ENCODE measurements around the gene GABRR1. TPM values are rescaled to one million over a fixed set of nuclear protein-coding genes. Genes with fewer than 3 reads are reported as not detected.

The GABRR1 gene
- total RNA-seq, 1 experiment from 2014 or later = 0.33 TPM

- no peak overlapping the region for H3K18ac ChIP-seq (ENCODE audit: insufficient read length, low read depth, low read length)
- no peak overlapping the region for H2BK15ac ChIP-seq (ENCODE audit: low read depth, low read length)
- no peak overlapping the region for H3K4ac ChIP-seq (ENCODE audit: low read depth, low read length)
- H3K9me3 ChIP-seq (ENCODE audit: control insufficient read depth, low read depth, low read length) = no peaks in the 10 kb centered on the region
- H3K23me2 ChIP-seq (ENCODE audit: insufficient read length, low read depth, low read length, poor library complexity, severe bottlenecking) = no peaks in the 10 kb centered on the region
- H3K4me2 ChIP-seq (ENCODE audit: insufficient read depth, insufficient read length, low read length) = no peak overlapping the region
- no peak for DNase-seq
- WGBS (ENCODE audit: extremely low coverage, insufficient read length, low lambda C conversion rate) = no CpG with 5 or more reads among the region's 6 CpGs
- no peaks in the 10 kb centered on the region for H4K20me1 ChIP-seq (ENCODE audit: control insufficient read depth, insufficient read depth, insufficient read length)
- no peak overlapping the region for H3K27ac ChIP-seq (ENCODE audit: insufficient read length, low read depth, low read length)
- no peak overlapping the region for H2AK5ac ChIP-seq (ENCODE audit: insufficient read length, low read length)
- H2BK12ac ChIP-seq (ENCODE audit: insufficient read length, low read depth, low read length) = no peak overlapping the region
- H4K91ac ChIP-seq (ENCODE audit: insufficient read length, low read depth, low read length) = no peak overlapping the region
- H3K79me2 ChIP-seq (ENCODE audit: insufficient read depth, low read length) = no peaks in the 10 kb centered on the region
- Mint-ChIP-seq H3K9me3 (no peaks in the 10 kb centered on the region), H3K4me1 (no peaks in the 10 kb centered on the region), H3K27me3 (ENCODE audit: low read depth) (no peaks in the 10 kb centered on the region), H3K4me3 (no peak overlapping the region), H3K36me3 (ENCODE audit: insufficient read depth in 1 of 3, low read depth in 3 of 3) (no peaks in the 10 kb centered on the region), H3K27ac (no peak overlapping the region)
- H3K27me3 ChIP-seq (ENCODE audit: insufficient read depth, low read length) = no peaks in the 10 kb centered on the region
- no peaks in the 10 kb centered on the region for H3K79me1 ChIP-seq (ENCODE audit: insufficient read depth, low read depth, low read length, poor library complexity, severe bottlenecking)
- H3K9ac ChIP-seq (ENCODE audit: extremely low read depth, insufficient read length, low read length) = no peak overlapping the region
- no peak overlapping the region for H3K14ac ChIP-seq (ENCODE audit: insufficient read depth, low read length)
- no peak overlapping the region for H4K5ac ChIP-seq (ENCODE audit: insufficient read length, low read depth, low read length)
- no peak overlapping the region for H4K8ac ChIP-seq (replicated peaks; ENCODE audit: insufficient read length, low read depth, low read length)
- H2BK120ac ChIP-seq (ENCODE audit: low read depth, low read length, poor library complexity, severe bottlenecking) = no peak overlapping the region
- H2AFZ ChIP-seq (ENCODE audit: low read length) = no peak overlapping the region
- no peak overlapping the region for H3K23ac ChIP-seq (ENCODE audit: insufficient read length, low read depth, low read length)
- H3K56ac ChIP-seq (ENCODE audit: insufficient read length, low read depth, low read length) = no peak overlapping the region
- H2BK5ac ChIP-seq (ENCODE audit: insufficient read length, low read length) = no peak overlapping the region
- no peak overlapping the region for H3T11ph ChIP-seq (ENCODE audit: low read length)
- H3K4me1 ChIP-seq (ENCODE audit: insufficient read depth, low read length) = no peaks in the 10 kb centered on the region
- no peak overlapping the region for H2BK20ac ChIP-seq (ENCODE audit: low read depth, low read length, poor library complexity, severe bottlenecking)
- no peak for TF ChIP-seq CTCF (conservative IDR thresholded peaks at IDR 0.05)
These were observed 45.0 kb downstream of the GABRR1 start for GRCh38 chr6:89172131-89172530.
